ENCODE results near the gene GAB3.

DNA sequence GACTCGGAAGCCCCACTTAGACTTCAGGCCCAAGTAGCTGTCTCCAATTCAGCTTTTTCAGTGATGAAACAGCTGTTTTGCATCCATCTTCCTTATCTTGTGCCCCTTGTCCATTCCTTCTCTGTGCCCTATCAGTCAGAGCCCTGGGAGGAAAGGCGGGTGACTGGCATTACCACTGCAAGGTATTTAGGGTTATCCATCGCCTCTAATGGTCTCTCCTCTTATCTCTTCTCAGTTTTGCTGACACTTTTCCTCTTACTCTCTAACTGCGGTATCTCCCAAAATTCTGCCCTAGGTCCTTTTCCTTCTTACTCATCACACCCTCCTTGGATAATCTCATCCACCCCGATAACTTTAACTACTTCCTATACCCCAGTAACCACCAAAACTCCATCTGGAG is 13.7 kb downstream of the GAB3 start:
- TF ChIP-seq CTCF (conservative IDR thresholded peaks at IDR 0.05 in 1 of 2, IDR thresholded peaks at IDR 0.05 in 1 of 2; ENCODE audit: low read depth in 1 of 2, low read length in 2 of 2) (no peak), EZH2 (IDR thresholded peaks at IDR 0.05; ENCODE audit: low read length, missing control alignments) (no peak)

Measured in fibroblast of lung (primary cell).